Stimulated activated CD8-positive, alpha-beta memory T cell treated with anti-CD3 and anti-CD28 coated beads, Interleukin-15, amount 100 ng/mL, for 1 hour (primary cell): ENCODE measurements around the gene PRICKLE4.
"Not testable (repeated sequence)": the region's sequence is repeated elsewhere in the genome, so short reads cannot be mapped to it uniquely, and the experiment has no call there.

Experiments used
- DNase-seq: peaks from one replicate; pipeline ENCODE4 v3.0.0-alpha.2; 2020; ENCODE audit warnings: low read depth

The PRICKLE4 gene

DNA sequence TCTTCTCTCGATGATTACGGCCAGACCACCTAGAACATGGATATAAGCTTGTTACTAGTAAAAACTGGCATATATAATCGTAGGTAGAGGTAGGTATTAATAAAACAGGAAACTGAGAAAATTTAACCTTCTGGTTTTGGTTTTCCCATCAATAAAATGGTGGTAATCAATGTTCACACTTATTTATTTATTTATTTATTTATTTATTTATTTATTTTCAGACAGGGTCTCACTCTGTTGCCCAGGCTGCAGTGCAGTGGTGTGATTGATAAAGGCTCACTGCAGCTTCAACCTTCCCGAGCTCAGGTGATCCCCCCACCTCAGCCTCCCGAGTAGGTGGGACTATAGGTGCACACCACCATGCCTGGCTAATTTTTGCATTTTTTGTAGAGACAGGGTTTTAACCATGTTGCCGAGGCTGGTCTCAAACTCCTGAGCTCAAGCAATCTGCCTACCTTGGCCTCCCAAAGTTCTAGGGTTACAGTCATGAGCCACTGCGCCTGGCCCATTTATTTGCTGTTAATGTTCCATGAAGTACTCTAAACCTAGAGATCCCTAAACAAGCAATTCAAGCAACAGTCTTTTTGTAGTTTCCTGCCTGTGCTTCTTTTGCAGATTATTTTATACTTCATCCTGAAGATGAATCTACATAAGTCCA is 18.4 kb downstream of the PRICKLE4 start:
- no peak for DNase-seq

DNA sequence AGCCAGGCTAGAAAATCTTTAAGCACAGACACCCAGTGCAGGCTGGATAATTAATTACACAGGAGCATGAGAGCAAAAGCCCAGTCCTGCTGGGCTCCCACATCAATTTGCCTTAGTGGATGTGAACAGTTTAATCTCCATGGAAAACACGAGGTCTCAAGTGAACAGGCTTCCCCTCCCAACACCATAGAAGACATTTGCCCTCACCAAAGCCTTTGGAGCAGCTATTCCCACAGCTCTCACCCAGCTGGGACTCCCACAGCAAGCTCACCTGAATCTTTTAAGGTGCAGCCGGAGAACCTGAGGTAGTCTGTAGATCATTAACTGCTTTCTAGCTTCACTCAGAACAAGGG is 19.0 kb downstream of the PRICKLE4 start:
- DNase-seq, result no peak

DNA sequence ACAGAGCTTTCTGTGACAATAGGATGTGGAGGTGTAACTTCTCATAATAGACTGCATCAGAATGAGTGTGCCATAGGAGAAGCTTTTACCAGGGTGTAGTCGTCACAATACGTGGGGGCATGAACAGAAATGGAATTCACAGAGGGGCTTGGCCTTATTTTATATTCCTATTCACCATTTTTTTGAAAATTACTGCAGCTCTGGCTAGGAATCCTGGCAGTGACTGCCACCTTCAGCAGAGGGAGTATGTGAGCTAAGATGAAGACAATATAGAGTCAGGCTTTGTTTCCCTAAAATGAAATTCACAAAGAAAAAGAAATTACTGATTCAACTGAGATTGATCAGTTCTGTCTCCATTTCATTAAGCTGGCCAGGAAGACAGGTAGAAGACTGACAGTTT is 20.8 kb downstream of the PRICKLE4 start:
- no peak for DNase-seq

DNA sequence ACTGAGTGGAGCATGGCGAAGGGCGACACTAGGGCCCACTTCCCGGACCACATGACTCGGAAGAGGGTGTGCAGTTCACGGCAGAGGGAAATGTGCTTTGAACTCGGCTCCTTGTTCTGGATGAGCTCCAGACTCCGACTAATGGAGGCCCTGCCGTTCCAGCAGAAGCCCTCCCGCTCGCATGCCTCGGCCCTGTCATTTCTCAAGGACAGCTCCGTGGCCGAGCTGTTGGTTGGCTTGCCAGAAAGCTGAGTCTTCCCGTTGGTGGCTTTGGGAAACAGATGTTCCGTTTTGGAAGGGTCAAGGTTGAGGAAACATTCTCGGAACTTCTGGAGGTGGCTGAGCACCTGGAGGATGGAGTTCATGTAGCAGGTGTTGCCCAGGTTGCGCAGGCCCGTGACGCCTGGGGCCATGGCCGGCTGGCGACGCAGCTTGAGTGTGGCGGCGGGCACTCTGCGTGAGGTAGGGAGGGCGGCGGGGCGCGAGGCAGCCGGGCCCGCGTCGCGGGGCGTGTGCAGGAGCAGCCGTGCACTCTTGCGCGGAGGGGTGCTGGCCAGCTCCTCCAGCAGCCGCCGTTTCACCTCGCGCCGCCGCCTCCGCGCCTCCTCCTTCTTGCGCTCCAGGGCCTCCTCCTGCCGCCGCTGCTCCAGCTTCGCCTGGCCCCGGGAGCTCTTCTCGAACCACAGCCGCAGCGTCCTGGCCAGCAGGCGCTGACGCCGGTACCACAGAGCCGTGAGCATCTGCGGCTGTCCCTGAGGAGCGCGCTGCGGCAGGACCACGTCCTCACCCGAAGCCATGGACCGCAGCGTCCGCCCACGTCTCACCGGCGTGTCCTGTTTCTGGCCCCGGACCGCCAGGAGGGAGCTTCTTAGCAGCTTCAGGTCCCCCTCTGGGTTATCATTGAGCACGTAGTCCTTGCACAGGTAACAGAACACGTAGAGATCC is 25.5 kb downstream of the PRICKLE4 start:
- DNase-seq, result no peak

DNA sequence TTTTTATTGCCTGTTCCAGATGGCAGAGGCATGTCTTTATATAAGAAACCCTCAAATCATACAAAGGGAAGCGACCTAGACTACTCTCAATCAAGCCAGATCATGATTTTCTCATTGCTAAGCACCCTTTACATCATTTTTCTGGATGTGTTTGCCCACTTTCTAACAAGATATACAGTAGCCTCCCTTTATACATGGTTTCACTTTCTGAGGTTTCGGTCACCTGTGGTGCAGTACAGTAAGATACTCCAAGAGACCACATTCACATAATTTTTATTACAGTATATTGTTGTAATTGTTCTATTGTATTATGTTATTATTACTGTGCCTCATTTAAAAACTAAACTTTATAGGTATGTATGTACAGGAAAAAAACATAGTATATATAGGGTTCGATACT is 30.5 kb downstream of the PRICKLE4 start:
- no peak for DNase-seq

DNA sequence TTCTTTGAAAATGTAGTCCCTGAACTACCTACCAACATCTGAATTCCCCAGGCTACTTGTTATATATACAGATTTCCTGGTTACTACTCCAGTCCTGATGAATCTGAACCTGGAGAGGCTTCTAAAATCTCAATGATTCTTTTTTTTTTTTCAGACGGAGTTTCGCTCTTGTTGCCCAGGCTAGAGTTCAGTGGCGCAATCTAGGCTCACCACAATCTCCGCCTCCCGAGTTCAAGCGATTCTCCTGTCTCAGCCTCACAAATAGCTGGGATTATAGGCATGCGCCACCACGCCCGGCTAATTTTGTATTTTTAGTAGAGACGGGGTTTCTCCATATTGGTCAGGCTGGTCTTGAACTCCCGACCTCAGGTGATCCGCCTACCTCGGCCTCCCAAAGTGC is 31.4 kb downstream of the PRICKLE4 start:
- not testable (repeated sequence) for DNase-seq

DNA sequence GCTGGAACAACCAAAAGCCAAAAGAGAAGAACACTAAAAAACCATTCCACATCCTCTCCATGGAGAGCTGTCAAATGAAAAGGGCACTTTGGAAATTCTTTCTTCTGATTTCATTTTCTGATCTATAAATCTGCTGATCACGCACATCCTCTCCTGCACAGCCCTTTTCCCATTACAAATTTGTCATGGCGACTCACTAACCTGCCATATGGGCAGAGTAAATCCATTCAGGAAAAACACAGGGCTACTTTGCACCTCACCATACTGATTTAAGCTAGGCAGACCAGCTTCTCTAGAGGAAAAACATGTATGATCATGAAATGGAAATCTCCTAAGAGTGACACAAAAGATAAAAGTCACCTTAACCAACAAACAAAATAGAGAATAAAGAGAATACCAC is 32.9 kb downstream of the PRICKLE4 start:
- no peak for DNase-seq

DNA sequence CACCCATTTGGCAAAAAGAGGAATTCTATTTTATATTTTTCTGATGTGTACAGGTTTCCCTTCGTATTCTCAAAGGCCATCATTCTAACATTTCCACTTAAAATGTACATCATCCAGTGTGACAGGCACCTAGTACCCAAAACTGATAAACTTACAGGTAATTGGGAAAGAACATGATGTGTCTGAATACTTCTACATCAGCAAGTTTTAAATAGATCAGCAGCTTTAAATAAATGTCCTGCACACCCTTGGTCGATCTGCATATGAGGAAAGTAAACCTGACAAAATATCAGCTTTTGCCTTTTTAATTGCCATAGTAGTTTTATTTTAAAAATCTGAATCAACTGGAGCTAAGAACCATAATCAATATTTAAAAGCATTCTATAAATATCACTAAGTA is 33.4 kb downstream of the PRICKLE4 start:
- no peak for DNase-seq

DNA sequence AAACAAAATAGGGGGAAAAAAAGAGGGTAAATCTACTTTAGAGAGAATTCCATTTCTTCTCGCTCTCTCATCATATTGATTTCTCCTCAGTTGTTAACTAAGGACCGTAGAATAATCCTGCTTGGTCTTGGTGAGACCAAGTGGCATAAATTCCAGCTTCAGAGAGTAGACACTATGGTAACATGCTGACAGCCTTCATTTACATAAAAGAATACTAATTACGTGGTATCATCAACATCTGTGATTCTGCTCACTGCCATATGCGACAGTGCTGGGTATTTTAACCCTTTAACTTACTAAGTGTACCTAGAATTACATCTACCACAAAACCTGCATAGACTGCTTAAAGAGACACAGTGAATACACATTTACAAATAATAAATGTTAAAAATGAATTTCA is 34.0 kb downstream of the PRICKLE4 start:
- DNase-seq, result no peak

DNA sequence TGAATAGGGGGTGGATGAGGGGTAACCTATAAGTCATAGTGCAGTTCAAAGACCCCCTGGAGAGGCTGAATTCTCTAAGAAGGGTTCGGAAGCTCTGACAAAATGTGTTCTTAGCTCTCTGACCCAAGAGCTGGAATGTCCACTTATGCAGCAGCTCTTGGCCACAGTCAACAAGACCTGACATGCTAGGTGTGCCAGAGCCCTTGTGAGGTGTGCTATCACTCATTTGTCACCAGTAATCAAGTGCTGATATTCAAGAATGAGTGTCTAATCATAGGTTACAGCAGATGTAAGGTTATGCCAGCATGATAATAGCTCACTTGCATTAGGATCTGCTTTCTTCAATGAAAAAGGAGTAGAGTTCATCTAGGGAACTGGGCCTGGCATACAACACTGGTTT is 35.0 kb downstream of the PRICKLE4 start:
- no peak for DNase-seq

DNA sequence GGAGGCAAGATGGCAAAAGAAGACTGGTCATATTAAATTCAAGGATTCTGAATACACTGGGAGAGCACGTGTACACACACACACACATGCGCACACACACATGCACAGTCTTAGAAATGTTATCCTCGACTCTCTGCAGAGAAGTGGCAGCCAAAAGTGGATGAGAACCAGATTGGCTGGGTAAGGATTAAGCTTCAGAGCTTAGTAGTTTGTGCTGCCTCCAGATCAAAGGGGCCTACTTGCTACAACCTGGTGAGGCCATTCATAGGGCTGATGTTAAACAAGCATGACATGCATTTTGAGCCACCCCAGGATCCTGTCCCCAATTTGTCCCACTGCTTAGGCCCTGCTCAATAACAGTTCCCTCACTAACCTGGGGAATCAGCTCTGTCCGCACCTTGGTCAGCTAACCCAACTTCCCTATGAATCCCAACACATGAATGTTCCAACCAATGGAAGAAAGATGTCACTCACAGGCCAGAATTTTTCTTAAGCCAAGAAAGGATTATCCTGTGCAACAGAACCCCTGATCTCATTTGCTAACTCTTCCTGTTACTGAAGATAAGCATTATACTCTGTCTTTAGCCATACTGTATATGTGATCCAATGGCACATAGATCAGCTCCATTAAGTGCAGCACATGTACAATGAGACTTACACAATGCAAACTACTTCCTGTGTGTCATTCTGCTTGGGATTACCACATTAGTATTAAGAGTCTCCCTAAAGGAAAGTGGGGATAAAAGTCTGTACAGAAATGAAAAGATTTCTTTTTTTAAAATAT is 37.9 kb downstream of the PRICKLE4 start:
- DNase-seq, result no peak

DNA sequence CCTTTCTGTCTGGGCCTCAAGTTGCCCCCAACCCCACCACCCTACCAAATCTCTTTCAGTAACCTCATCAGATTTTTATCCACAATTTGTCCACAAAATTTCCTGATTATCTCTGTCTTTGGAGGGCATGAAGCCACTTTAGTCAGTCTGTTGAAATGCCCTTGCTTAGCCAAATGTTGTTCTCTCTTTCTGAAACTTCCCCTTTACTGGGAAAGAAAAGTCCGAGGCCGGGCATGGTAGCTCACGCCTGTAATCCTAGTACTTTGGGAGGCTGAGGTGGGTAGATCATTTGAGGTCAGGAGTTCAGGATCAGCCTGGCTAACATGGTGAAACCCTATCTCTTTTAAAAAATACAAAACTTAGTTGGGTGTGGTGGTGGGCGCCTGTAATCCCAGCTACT is 40.7 kb downstream of the PRICKLE4 start:
- no peak for DNase-seq

DNA sequence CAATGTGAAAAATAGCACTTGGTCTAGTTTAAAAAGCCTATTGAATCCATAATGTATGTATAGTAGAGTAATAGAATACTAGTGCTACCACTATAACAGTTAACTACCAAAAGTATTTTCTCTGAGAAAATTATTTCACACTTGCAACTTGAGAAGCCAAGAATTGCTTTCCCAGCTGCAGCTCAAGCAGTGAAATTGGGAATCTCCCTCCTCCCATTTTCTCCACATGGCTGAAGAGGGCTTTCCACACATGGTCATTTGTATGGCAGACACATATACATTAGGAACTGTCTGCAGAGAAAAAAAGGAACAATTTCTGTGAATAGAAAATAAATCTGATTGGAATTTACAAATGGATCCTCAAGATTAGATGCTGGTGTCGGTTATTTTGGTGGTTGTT is 41.4 kb downstream of the PRICKLE4 start:
- no peak for DNase-seq

DNA sequence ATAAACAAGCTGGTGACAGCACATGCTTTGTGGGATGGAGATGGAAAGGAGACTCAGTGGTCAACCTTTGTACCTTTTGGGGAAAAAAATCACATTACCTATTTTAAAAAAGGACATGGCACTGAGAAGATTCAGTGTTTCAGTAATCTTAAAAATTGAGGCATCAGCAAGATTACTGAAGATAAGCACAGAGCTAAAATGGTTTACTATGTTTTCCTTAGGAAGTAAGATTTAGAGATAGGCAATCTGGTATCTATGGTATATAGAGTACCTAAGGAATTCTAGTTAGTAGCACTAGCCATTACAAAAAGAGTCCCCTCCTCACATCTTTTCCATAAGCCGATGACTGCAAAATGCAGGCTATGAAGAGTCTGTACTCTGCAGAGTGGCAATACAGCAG is 42.6 kb downstream of the PRICKLE4 start:
- no peak for DNase-seq

DNA sequence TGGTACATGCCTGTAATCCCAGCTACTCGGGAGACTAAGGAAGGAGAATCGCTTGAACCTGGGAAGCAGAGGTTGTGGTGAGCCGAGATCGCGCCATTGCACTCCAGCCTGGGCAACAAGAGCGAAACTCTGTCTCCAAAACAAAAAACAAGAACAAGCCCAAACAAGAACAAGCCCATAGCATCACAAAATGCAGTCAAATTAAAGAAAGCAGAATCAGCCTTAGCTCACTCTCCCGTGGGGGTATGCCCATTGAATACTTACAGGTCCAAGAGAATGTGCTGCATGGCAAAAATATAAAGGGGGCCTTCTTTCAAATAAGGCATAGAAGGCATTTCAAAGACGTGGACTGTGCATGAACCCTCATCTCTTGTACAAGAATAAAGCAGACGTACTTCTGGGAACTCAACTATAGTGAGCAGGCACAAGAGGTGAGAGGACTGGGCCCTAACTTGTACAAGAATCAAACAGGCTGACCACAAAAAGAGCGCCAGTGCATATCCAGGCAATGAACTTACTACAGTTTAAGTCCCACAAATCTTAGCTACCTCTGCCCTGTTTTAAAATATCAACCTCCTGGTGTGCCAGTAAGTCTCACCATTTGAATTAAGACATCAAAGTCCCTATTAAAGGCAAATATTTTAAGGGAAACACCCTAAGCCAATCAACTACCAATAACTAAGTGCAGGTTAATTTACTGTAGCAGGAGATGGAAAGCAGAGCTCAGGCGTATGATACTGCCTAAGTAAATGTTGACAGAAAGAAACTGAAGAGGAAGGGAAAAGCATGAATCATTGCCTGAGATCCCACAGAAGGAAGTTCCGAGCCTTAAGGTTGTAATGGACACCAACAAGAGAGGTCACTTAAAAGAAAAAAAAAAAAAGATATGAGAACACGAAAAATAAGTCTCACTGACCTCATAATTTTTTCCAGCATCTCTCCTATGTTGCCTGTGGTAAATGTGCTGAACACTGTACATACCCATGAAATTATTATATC is 44.3 kb downstream of the PRICKLE4 start:
- no peak for DNase-seq

DNA sequence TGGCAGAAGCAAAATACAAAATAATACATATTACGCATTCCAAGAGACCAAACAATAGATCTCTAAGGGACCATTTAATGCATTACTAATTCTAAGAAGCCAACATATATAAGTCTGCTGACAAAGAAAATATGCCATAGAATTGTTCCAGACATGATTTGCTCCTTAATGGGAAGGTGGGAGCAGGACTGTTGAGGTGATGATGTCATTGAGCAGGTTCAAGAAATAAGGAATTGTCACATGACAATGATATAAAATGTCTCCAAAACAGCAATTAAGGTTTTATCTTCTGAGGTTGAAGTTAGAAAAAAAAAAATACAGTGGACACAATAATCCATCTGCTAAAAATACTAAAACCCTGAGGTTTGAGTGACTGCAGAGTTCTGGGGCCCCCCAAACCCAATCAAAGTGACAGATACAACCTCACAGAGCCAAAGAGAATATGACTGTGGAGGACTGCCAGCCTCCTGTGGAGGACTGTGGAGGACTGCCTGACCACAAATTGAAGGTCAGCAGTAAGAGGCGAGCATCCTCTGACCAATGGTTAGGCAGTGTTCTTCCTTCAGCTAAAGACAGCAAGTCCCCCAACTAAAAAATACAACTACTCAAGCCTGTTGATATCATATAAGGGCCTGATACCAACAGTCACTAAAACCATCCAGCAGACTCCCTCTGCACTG is 45.9 kb downstream of the PRICKLE4 start:
- no peak for DNase-seq

DNA sequence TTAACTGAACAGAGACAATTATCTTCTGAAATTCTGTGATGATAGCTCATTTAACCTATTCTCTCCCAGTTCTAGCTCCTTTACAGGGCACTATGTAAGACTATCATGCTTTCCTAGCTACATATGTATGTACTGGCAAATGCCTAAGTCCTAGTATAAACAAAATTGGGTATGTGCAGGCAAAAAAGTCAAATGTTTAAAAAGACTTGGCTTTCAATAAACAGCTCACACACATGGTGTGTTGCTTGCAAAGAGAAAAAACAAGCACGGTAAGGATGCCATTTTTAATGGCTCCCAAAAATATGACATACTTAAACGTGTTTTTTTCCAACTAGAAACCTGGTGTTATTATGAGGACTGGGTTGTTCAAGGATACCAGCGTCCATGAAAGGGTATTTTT is 51.7 kb downstream of the PRICKLE4 start:
- DNase-seq, result no peak

DNA sequence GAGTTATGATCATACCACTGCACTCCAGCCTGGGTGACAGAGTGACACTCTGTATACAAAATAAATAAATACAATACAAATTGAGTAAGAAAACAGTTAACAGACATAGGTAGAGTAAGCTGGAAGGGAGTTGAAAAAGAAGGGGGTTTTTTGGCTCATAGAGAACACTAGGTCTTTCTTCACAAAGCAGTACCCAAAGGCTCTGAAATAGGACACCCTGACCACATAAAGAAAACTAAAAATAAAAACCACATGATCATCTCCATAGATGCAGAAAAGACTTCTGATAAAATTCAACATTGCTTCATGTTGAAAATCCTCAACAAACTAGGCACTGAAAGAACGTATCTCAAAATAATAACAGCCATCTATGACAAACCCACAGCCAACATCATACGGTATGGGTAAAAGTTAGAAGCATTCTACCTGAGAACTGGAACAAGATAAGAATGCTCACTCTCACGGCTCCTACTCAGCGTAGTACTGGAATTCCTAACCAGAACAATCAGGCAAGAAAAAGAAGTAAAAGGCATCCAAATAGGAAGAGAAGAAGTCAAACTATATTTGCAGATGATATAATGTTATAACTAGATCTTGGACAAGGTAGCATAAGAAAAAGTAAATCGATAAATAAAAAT is 55.6 kb downstream of the PRICKLE4 start:
- no peak for DNase-seq

DNA sequence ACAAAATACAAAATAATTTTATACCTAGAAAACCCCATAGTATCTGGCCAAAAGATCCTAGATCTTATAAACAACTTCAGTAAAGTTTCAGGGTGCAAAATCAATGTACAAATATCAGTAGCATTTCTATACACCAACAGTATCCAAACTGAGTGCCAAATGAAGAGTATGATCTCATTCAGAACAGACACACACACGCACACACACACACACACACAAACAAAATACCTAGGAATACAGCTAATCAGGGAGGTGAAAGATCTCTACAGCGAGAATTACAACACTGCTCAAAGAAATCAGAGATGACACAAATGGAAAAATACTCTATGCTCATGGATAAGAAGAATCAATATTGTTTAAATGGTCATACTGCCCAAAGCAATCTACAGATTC is 56.1 kb downstream of the PRICKLE4 start:
- no peak for DNase-seq
